ENCODE data around the gene KIR2DL1. TPM values are rescaled to one million over a fixed set of nuclear protein-coding genes. Genes with fewer than 3 reads are reported as not detected.
A peak's percentile ranks its signal among the peaks of the same experiment; 100 is the strongest.
"Not testable (repeated sequence)": the region's sequence is repeated elsewhere in the genome, so short reads cannot be mapped to it uniquely, and the experiment has no call there.

Gene KIR2DL1
- total RNA-seq, 3 donors from 2014 or later (not counting 1 experiment from before 2014, with no cell fraction given): 39.5 to 88.2 (median 70.8) TPM

DNA sequence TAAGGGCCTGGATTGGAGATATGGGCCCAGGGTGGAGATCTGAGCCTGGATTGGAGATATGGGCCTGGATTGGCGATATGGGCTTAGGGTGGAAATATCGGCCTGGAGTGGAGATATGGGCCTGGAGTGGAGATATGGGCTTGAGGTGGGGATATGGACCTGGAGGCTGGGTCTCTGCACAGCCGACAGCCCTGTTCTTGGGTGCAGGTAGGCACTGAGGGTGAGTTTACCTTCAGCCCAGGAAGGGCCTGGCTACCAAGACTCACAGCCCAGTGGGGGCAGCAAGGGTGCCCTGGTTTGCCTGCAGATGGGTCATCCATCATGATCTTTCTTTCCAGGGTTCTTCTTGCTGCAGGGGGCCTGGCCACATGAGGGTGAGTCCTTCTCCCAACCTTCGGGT lies 918 bp downstream of the KIR2DL1 start:
- DNase-seq; intact Hi-C loops (cut with micrococcal nuclease); H3K9me3 ChIP-seq (ENCODE audit: control insufficient read depth, insufficient read depth, low read length); H3K9me3 Mint-ChIP-seq; H3K27me3 ChIP-seq (ENCODE audit: control insufficient read depth, insufficient read depth, low read length); H3K27me3 Mint-ChIP-seq (ENCODE audit: low read depth in 2 of 2); H3K36me3 ChIP-seq (ENCODE audit: control insufficient read depth, insufficient read depth, low read length); H3K36me3 Mint-ChIP-seq: not testable (repeated sequence)
- H3K4me3 ChIP-seq (ENCODE audit: low read length): peak overlapping the region; percentile 6
- peak overlapping the region; percentile 91 to 93 for H3K27ac Mint-ChIP-seq
- H3K4me1 Mint-ChIP-seq: peaks cover 48 to 65% of the 10 kb centered on the region in 2 donors
- peak in 1 of 3 donors; percentile 18 for ATAC-seq
- 88% methylated on average over 4 of the region's 4 CpGs for WGBS (ENCODE audit: insufficient coverage)
- peaks cover 34% of the 10 kb centered on the region for H3K4me1 ChIP-seq (ENCODE audit: control insufficient read depth, insufficient read depth, low read length)
- peak overlapping the region; percentile 77 for H3K27ac ChIP-seq (ENCODE audit: low read length)
- H3K4me3 Mint-ChIP-seq: peak overlapping the region; percentile 76

DNA sequence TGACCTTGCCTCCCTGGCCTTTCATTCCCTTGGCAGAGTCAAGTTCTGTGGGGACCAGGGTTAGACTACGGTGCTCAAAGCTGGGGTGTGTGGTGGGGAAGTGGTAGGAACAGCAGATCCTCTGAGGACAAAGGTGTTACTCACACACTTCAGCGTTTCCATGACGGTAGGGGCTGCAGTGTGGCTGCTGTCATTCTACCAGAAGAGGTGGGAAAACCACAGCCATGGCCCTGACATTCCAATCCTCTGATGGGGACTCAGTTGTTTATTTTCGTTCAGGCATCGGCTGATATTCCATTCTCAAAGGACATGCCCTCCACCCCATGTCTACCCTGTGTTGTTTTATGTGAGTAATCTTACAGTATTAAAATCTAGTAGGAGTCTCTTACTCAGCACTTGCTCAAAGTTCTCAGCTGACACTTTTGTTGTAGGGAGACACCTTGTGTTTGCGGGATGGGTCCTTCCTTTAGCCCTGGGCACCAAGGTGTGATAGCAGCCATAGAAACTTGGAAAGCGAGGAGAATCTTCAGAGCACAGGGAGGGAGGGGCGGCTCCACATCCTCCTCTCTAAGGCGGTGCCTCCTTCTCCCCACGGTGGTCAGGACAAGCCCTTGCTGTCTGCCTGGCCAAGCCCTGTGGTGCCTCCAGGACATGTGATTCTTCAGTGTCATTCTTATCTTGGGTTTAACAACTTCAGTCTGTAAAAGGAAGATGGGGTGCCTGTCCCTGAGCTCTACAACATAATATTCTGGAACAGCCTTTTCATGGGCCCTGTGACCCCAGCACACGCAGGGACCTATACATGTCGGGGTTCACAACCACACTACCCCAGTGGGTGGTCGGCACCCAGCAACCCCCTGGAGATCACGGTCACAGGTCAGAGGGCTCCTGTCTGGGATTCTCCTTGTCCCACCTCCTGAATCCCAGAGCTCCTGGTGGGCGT lies 1.7 kb downstream of the KIR2DL1 start:
- peaks cover 48 to 66% of the 10 kb centered on the region in 2 donors for H3K4me1 Mint-ChIP-seq
- not testable (repeated sequence) for H3K27me3 Mint-ChIP-seq (ENCODE audit: low read depth in 2 of 2); H3K27me3 ChIP-seq (ENCODE audit: control insufficient read depth, insufficient read depth, low read length); H3K36me3 ChIP-seq (ENCODE audit: control insufficient read depth, insufficient read depth, low read length); H3K4me3 ChIP-seq (ENCODE audit: low read length); H3K36me3 Mint-ChIP-seq; H3K9me3 Mint-ChIP-seq; H3K9me3 ChIP-seq (ENCODE audit: control insufficient read depth, insufficient read depth, low read length)
- peak overlapping the region; percentile 91 to 93 for H3K27ac Mint-ChIP-seq
- ATAC-seq (peak; percentile 64 to 83 (median 81)), DNase-seq (peak; percentile 21 to 47)
- peaks cover 34% of the 10 kb centered on the region for H3K4me1 ChIP-seq (ENCODE audit: control insufficient read depth, insufficient read depth, low read length)
- WGBS (ENCODE audit: insufficient coverage): 57% methylated on average over 13 of the region's 15 CpGs
- intact Hi-C loops (cut with micrococcal nuclease): loop anchor here (1.0 kb wide), 1 partner anchor 61 kb away; the partner anchor contains the start of gene KIR2DS4
- H3K27ac ChIP-seq (ENCODE audit: low read length): peak overlapping the region; percentile 77
- H3K4me3 Mint-ChIP-seq: peak overlapping the region; percentile 76

DNA sequence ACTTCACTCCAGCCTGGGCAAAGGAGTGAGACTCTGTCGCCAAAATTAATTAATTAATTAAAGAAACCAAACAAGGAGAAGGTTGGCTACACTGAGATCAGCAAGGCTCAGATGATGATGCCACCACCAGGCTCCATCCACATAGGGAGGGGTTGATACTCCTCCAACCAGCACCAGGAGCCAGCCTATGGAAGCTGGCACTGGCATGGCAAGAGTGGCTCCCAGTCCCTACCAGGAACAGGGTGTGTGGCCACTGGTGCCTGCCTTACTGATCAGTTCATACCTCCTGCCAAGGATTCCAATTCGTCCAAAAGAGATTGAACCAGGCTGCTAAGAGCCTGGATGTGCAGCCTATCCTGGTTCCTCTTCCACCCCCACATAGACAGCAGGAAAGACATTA lies 3.1 kb downstream of the KIR2DL1 start:
- Mint-ChIP-seq H3K4me1 (peaks cover 48 to 64% of the 10 kb centered on the region in 2 donors), H3K27ac (peak overlapping the region in 1 of 2 donors; percentile 76)
- H3K27ac ChIP-seq (ENCODE audit: low read length); DNase-seq; H3K9me3 ChIP-seq (ENCODE audit: control insufficient read depth, insufficient read depth, low read length); H3K4me3 Mint-ChIP-seq; H3K9me3 Mint-ChIP-seq; H3K27me3 Mint-ChIP-seq (ENCODE audit: low read depth in 2 of 2); H3K36me3 Mint-ChIP-seq; intact Hi-C loops (cut with micrococcal nuclease); ATAC-seq; H3K36me3 ChIP-seq (ENCODE audit: control insufficient read depth, insufficient read depth, low read length); H3K27me3 ChIP-seq (ENCODE audit: control insufficient read depth, insufficient read depth, low read length); H3K4me3 ChIP-seq (ENCODE audit: low read length): not testable (repeated sequence)
- peaks cover 34% of the 10 kb centered on the region for H3K4me1 ChIP-seq (ENCODE audit: control insufficient read depth, insufficient read depth, low read length)
- WGBS (ENCODE audit: insufficient coverage): 70% methylated on average over 2 of the region's 2 CpGs

DNA sequence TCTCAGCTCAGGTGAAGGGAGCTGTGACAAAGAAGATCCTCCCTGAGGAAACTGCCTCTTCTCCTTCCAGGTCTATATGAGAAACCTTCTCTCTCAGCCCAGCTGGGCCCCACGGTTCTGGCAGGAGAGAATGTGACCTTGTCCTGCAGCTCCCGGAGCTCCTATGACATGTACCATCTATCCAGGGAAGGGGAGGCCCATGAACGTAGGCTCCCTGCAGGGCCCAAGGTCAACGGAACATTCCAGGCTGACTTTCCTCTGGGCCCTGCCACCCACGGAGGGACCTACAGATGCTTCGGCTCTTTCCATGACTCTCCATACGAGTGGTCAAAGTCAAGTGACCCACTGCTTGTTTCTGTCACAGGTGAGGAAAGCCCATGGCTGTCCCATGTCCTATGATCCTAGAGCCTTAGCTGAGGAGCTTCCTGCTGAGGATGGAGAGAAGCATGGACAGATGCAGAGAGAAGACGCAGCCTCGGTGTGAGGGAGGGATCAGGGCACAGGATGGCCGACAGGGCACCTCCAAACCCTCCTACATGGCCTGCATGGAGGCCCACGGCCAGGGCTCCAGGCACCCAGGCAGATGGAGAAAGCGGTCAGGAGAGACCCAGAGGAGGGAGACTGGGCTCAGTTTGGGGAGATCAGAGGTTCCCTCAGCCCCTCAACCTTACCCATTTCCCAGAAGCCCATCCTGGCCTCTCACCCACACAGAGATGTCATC lies 5.7 kb downstream of the KIR2DL1 start:
- H3K36me3 ChIP-seq (ENCODE audit: control insufficient read depth, insufficient read depth, low read length); H3K9me3 Mint-ChIP-seq; intact Hi-C loops (cut with micrococcal nuclease); H3K27ac ChIP-seq (ENCODE audit: low read length); H3K36me3 Mint-ChIP-seq; ATAC-seq; H3K27me3 ChIP-seq (ENCODE audit: control insufficient read depth, insufficient read depth, low read length); DNase-seq; H3K4me3 Mint-ChIP-seq; H3K9me3 ChIP-seq (ENCODE audit: control insufficient read depth, insufficient read depth, low read length); H3K4me3 ChIP-seq (ENCODE audit: low read length): not testable (repeated sequence)
- H3K27ac Mint-ChIP-seq: peak overlapping the region in 1 of 2 donors; percentile 2
- WGBS (ENCODE audit: insufficient coverage): 79% methylated on average over 12 of the region's 12 CpGs
- H3K4me1 Mint-ChIP-seq: peaks cover 38 to 48% of the 10 kb centered on the region in 2 donors
- H3K4me1 ChIP-seq (ENCODE audit: control insufficient read depth, insufficient read depth, low read length): peaks cover 27% of the 10 kb centered on the region
- peaks cover 0 to 13% of the 10 kb centered on the region in 2 donors for H3K27me3 Mint-ChIP-seq (ENCODE audit: low read depth in 2 of 2)

DNA sequence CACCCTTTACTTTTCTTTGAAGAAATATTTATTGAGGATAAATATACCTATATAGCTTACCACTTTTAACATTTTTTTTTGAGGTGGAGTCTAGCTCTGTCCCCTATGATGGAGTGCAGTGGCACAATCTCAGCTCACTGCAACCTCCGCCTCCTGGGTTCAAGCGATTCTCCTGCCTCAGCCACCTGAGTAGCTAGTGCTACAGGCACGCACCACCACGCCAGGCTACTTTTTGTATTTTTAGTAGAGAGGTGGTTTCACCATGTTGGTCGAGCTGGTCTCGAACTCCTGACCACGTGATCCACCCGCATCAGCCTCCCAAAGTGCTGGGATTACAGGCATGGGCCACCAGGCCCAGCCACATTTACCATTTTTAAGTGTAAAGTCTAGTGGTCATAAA lies 6.2 kb downstream of the KIR2DL1 start:
- H3K27me3 Mint-ChIP-seq (ENCODE audit: low read depth in 2 of 2): peaks cover 0 to 13% of the 10 kb centered on the region in 2 donors
- peaks cover 32 to 43% of the 10 kb centered on the region in 2 donors for H3K4me1 Mint-ChIP-seq
- H3K9me3 ChIP-seq (ENCODE audit: control insufficient read depth, insufficient read depth, low read length); DNase-seq; H3K4me3 ChIP-seq (ENCODE audit: low read length); H3K36me3 ChIP-seq (ENCODE audit: control insufficient read depth, insufficient read depth, low read length); H3K4me3 Mint-ChIP-seq; H3K9me3 Mint-ChIP-seq; H3K27me3 ChIP-seq (ENCODE audit: control insufficient read depth, insufficient read depth, low read length); H3K27ac ChIP-seq (ENCODE audit: low read length); H3K36me3 Mint-ChIP-seq; intact Hi-C loops (cut with micrococcal nuclease); ATAC-seq: not testable (repeated sequence)
- H3K4me1 ChIP-seq (ENCODE audit: control insufficient read depth, insufficient read depth, low read length): peaks cover 21% of the 10 kb centered on the region
- H3K27ac Mint-ChIP-seq: peak overlapping the region in 1 of 2 donors; percentile 15
- WGBS (ENCODE audit: insufficient coverage): 79% methylated on average over 8 of the region's 8 CpGs

DNA sequence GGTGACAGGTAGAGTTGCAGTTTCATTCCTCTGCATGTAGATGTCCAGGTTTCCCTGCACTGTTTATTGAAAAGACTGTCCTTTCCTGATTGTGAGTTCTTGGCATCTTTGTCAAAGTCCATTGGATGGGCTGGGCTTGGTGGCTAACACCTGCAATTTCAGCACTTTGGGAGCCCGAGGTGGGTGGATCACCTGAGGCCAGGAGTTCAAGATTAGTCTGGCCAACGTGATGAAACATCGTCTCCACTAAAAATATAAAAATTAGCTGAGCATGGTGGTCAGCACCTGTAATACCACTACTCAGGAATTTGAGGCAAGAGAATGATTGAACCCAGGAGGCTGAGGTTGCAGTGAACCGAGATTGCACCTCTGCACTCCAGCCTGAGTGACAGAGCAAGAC lies 8.3 kb downstream of the KIR2DL1 start:
- H3K9me3 ChIP-seq (ENCODE audit: control insufficient read depth, insufficient read depth, low read length); ATAC-seq; H3K27me3 ChIP-seq (ENCODE audit: control insufficient read depth, insufficient read depth, low read length); H3K4me3 Mint-ChIP-seq; H3K4me3 ChIP-seq (ENCODE audit: low read length); H3K36me3 Mint-ChIP-seq; H3K27ac Mint-ChIP-seq; H3K36me3 ChIP-seq (ENCODE audit: control insufficient read depth, insufficient read depth, low read length); H3K27ac ChIP-seq (ENCODE audit: low read length); H3K4me1 ChIP-seq (ENCODE audit: control insufficient read depth, insufficient read depth, low read length); DNase-seq; H3K9me3 Mint-ChIP-seq; intact Hi-C loops (cut with micrococcal nuclease): not testable (repeated sequence)
- Mint-ChIP-seq H3K4me1 (peaks cover 13 to 36% of the 10 kb centered on the region in 2 donors), H3K27me3 (ENCODE audit: low read depth in 2 of 2) (peaks cover 0 to 14% of the 10 kb centered on the region in 2 donors)
- 76% methylated on average over 2 of the region's 4 CpGs for WGBS (ENCODE audit: insufficient coverage)

DNA sequence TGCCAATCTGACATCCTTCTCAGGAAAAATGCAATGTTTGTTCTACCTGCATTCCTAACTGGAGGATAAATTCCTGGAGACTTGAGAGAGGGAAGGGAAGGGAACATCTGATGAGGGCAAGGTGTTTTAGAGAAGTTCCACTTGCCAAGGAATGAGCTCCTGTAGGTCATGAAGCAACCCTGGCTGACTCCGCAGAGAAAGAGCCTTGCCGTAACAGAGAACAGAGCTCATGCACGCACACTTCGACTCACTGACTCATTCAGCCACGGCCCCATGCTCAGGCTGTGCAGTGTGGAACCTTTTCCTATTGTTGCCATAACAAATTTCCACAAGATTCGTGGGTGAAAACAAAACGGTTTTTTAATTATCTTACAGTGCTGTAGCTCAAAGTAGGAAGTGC lies 9.3 kb downstream of the KIR2DL1 start:
- ATAC-seq; intact Hi-C loops (cut with micrococcal nuclease); H3K4me3 ChIP-seq (ENCODE audit: low read length); H3K4me3 Mint-ChIP-seq; H3K4me1 ChIP-seq (ENCODE audit: control insufficient read depth, insufficient read depth, low read length); H3K27ac ChIP-seq (ENCODE audit: low read length); H3K27ac Mint-ChIP-seq; H3K27me3 ChIP-seq (ENCODE audit: control insufficient read depth, insufficient read depth, low read length); DNase-seq; H3K9me3 ChIP-seq (ENCODE audit: control insufficient read depth, insufficient read depth, low read length); H3K9me3 Mint-ChIP-seq; H3K36me3 ChIP-seq (ENCODE audit: control insufficient read depth, insufficient read depth, low read length); H3K36me3 Mint-ChIP-seq: not testable (repeated sequence)
- 90% methylated on average over 5 of the region's 7 CpGs for WGBS (ENCODE audit: insufficient coverage)
- H3K4me1 Mint-ChIP-seq: peaks cover 6 to 27% of the 10 kb centered on the region in 2 donors
- peaks cover under 1 to 15% of the 10 kb centered on the region in 2 donors for H3K27me3 Mint-ChIP-seq (ENCODE audit: low read depth in 2 of 2)
